Measurements from ENCODE around the gene PPP1R16B.

- TF ChIP-seq CTCF (IDR thresholded peaks at IDR 0.05; ENCODE audit: low read depth, low read length, poor library complexity, severe bottlenecking) = no peak
- TF ChIP-seq EZH2phosphoT487 (IDR thresholded peaks at IDR 0.05; ENCODE audit: borderline replicate concordance, low read length) = no peak
Measured at GRCh38 chr20:38937978-38938473, 132.5 kb downstream of the PPP1R16B start.
